GM19463 (cell line): ENCODE measurements around the gene CAPN14.

Experiments used
- ATAC-seq: cut with Tn5 transposase; IDR thresholded peaks from one replicate; pipeline ENCODE4 v1.9.1; 2021; ENCODE audit warnings: mild to moderate bottlenecking, moderate library complexity; ENCODE audit not compliant: unreplicated experiment

CAPN14 gene

GRCh38 chr2:31241625-31242270 lies 24.4 kb upstream of the CAPN14 start:
- ATAC-seq, result no peak

- ATAC-seq, result no peak
These were observed 23.4 kb upstream of the CAPN14 start for GRCh38 chr2:31240381-31241365.

- no peak for ATAC-seq
These were observed 22.4 kb upstream of the CAPN14 start for GRCh38 chr2:31239593-31240177.

DNA sequence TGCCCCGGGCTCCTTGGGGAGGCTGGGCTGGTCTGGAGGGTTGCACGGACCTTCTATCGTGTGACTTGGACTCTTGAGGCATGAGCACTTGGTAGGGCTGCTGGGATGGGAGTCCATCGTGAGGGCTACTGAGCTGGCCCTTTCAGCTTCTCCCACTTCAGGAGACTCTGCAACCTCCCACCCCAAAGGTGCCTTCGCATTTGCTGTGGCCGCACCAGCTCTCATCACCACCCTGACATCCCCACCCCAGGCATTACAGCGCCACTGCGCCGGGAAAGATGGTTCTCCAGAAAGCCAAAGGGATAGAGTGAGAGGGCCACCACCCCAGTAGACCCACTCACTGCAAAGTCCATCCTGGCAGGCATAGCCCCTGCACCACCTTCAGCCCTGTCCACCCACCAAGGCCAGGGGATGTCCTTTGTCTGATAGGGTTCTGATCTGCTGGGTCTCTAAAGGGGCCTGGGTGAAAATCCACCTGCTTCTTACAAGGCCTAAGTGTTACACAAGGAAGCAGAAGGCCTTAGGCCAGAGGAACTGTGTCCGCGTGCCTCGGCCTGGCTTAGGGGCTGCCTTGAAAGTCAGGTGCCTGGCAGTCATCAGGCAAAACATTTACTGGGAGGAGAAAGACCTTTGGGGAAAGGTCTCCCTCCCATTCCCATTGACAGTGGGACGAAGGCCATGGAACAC lies 21.7 kb upstream of the CAPN14 start:
- ATAC-seq, result no peak

GRCh38 chr2:31238126-31238905 lies 21.0 kb upstream of the CAPN14 start:
- ATAC-seq, result no peak

- no peak for ATAC-seq
These were observed 20.2 kb upstream of the CAPN14 start for GRCh38 chr2:31237348-31238017.

- ATAC-seq, result no peak
These were observed 19.3 kb upstream of the CAPN14 start for GRCh38 chr2:31236433-31237205.

DNA sequence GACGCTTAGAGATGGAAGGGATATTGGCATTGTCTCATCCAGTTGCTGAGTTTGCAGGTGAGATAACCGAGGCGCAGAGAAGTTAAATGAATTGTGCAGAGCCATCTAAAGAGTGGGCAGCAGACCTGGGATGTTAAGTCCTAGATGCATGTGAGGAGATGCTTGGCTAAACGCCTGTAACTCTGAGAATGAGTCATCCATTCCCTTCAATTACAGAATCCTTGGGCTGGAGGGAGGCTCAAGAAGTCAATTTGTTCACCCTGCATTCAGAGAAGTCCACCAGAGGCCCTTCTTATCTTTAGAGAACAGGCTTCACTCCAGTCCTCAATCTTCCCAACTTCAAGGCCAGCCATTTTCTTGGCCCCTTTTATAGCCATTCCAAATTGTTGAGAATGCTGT lies 18.2 kb upstream of the CAPN14 start:
- ATAC-seq, result no peak

GRCh38 chr2:31234683-31235503 lies 17.6 kb upstream of the CAPN14 start:
- ATAC-seq, result no peak

- peak; percentile 98 for ATAC-seq
These were observed 16.7 kb upstream of the CAPN14 start, which contains the start of gene EHD3 for GRCh38 chr2:31233741-31234682. Gene EHD3, plus strand, starts transcription at chr2:31234152. Its CDS starts 470 bp downstream, at chr2:31234622.

DNA sequence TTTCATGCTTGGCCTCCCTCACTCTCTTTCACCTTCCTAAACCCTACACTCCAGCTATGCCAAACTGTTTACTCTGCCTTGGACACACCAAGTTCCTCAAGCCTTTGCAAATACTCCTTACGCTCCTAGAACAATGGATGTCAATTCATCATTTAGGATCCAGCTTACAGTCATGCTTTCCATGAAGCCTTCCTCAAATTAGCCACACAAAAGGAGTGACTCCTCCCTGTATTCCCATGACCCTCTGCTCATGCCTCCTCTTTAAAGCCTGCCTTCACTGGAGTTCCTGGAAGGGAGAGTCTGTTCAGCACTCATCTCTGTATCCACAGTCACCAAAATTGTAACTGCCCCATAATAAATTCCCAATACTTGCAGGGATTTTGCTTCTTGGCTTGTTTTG lies 15.9 kb upstream of the CAPN14 start:
- ATAC-seq, result no peak

GRCh38 chr2:31232586-31232985 lies 15.3 kb upstream of the CAPN14 start:
- ATAC-seq, result no peak

- no peak for ATAC-seq
These were observed 14.4 kb upstream of the CAPN14 start for GRCh38 chr2:31231571-31232302.

DNA sequence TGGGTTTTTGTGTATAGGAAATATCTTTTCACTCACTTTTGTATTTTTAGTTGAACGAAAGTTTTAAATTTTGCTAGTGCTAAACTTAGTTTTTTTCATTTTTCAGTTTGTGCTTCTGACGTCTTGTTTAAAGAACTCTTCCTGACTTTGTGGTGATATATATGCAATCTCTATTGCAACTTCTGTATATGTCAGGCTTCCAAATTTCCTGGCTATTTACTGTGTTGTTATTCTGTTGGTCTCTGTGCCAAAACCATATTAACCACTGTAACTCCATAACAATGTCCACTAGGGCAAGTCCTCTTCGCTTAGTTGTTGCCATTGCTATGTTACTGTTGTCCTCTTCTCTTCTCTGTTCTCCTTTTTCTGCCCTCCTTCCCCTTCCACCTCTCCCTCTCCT lies 13.4 kb upstream of the CAPN14 start:
- no peak for ATAC-seq

DNA sequence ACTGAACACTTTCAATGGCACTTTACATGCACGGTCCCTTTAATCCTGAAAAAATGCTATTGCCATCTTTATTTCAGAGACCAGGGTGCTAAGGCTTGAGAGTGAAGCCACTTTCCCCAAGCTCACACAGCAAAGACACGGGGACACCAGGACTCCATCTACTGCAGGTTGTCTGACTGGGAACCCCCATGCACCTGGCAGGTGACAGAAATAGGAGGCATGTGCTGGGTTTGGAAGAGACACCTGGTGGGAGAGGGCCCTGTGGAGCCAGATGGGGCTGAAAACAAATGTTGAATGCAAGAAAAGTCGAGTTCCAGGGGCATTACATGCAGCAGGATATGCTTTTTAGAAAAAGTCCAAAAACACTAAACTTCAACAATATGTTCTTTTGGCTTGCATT lies 11.4 kb upstream of the CAPN14 start:
- no peak for ATAC-seq

- no peak for ATAC-seq
These were observed 10.4 kb upstream of the CAPN14 start for GRCh38 chr2:31227711-31228125.
